K562 (cell line): ENCODE data around the gene MCC. TPM values are rescaled to one million over a fixed set of nuclear protein-coding genes. Genes with fewer than 3 reads are reported as not detected.

ENCODE experiments used
- ATAC-seq: fragments of 200-7000 bp; cut with Tn5 transposase; 3 replicates; pipeline ENCODE4 v1.9.1; 2020; ENCODE audit warnings: moderate library complexity
- BruUV-seq: library from RNA; stranded (reverse); fragments of 400-500 nt; replicated peaks from 2 replicates; lab custom pipeline; 2021; lab: Mats Ljungman, UMichigan
- CTCF ChIA-PET: fragments of 300-600 bp; formaldehyde crosslinking; extraction: SDS; loops from one replicate; lab custom pipeline; 2021; ENCODE audit warnings: low intra/inter-chr PET ratio; lab: Yijun Ruan, JAX
- POLR2A ChIA-PET: fragments of 300-600, 350-650 bp; sonication (Branson Sonifier 250); formaldehyde crosslinking; extraction: SDS; loops from one replicate; lab custom pipeline; 2021; ENCODE audit warnings: antibody characterized with exemption, inconsistent platforms; lab: Yijun Ruan, JAX
- DNase-seq, 4 experiments: peaks; one replicate each; pipeline versions ENCODE4 v3.0.0 to v3.0.0-alpha.2; 2011 to 2018; ENCODE audit warnings: low spot score in 3 of 4, mixed read lengths in 3 of 4; ENCODE audit errors: extremely low read depth in 1 of 4
- FAIRE-seq: peaks from 2 replicates; lab custom pipeline; 2011; peaks lifted over from hg19 to GRCh38; lab: Jason Lieb, UNC
- H2AFZ ChIP-seq: 2 replicates; pipeline ENCODE4 v1.6.0; 2011; ENCODE audit warnings: low read depth, low read length, control low read depth, inconsistent platforms
- H3K27ac ChIP-seq: fragments of 200-600 bp; 3 replicates; pipeline ENCODE4 v1.8.0; 2011; ENCODE audit warnings: low read depth, mild to moderate bottlenecking, control low read depth, inconsistent platforms, low read length, moderate library complexity, mixed read lengths; ENCODE audit errors: extremely low read depth
- H3K27me3 ChIP-seq, 2 experiments: fragments of 300-600 bp in 1 of 2; 2 replicates in 1 of 2; 3 replicates in 1 of 2; pipeline versions ENCODE4 v1.6.0 to v1.8.0; 2011; ENCODE audit warnings: inconsistent platforms in 2 of 2, low read length in 2 of 2, mild to moderate bottlenecking in 1 of 2, mixed read lengths in 1 of 2, moderate library complexity in 1 of 2; ENCODE audit not compliant: control insufficient read depth in 2 of 2, insufficient read depth in 2 of 2
- H3K36me3 ChIP-seq: fragments of 300-600 bp; 3 replicates; pipeline ENCODE4 v1.8.0; 2011; ENCODE audit warnings: mild to moderate bottlenecking, low read length, inconsistent platforms; ENCODE audit not compliant: control insufficient read depth, insufficient read depth
- H3K4me1 ChIP-seq, 2 experiments: fragments of 200-600 bp in 1 of 2; replicated peaks in 1 of 2; 2 replicates in 1 of 2; 3 replicates in 1 of 2; pipeline versions ENCODE4 v1.5.1 to v1.8.0; 2011; ENCODE audit warnings: inconsistent platforms in 2 of 2, low read length in 2 of 2, mild to moderate bottlenecking in 1 of 2, mixed read lengths in 1 of 2, moderate library complexity in 1 of 2; ENCODE audit not compliant: control insufficient read depth in 2 of 2, insufficient read depth in 2 of 2
- H3K4me2 ChIP-seq: 2 replicates; pipeline ENCODE4 v1.6.1; 2011; ENCODE audit warnings: low read length, control low read depth, inconsistent platforms, mixed read lengths; ENCODE audit not compliant: insufficient read depth
- H3K4me3 ChIP-seq: fragments of 200-600 bp; sonication (generic), shearing (Covaris generic); 2 replicates; pipeline ENCODE4 v1.5.1; 2016; ENCODE audit warnings: control low read depth, inconsistent platforms
- H3K79me2 ChIP-seq: fragments of 200-600 bp; 3 replicates; pipeline ENCODE4 v1.8.0; 2011; ENCODE audit warnings: low read length, inconsistent platforms; ENCODE audit not compliant: control insufficient read depth, insufficient read depth
- H3K9ac ChIP-seq, 2 experiments: 2 replicates each; pipeline versions ENCODE4 v1.6.0 to v1.6.1; 2011; ENCODE audit warnings: low read depth in 2 of 2, low read length in 2 of 2, control low read depth in 1 of 2, inconsistent platforms in 1 of 2, mild to moderate bottlenecking in 1 of 2, mixed read lengths in 1 of 2; ENCODE audit not compliant: insufficient read depth in 1 of 2
- H3K9me1 ChIP-seq: one replicate; pipeline ENCODE4 v1.6.0; 2011; ENCODE audit warnings: inconsistent platforms, mild to moderate bottlenecking, low read length, moderate library complexity; ENCODE audit not compliant: control insufficient read depth, insufficient read depth
- H3K9me3 ChIP-seq: replicated peaks from 2 replicates; pipeline ENCODE4 v1.5.1; 2011; ENCODE audit warnings: low read depth, low read length, inconsistent platforms; ENCODE audit not compliant: control insufficient read depth, insufficient read depth
- H4K20me1 ChIP-seq: replicated peaks from 2 replicates; pipeline ENCODE4 v1.6.1; 2011; ENCODE audit warnings: low read length, inconsistent platforms, mixed read lengths; ENCODE audit not compliant: control insufficient read depth, insufficient read depth
- FOXA3 ChIP-seq, 2 experiments: fragments of 450-650 bp in 1 of 2; sonication (generic) in 1 of 2; formaldehyde crosslinking; IDR thresholded peaks in 1 of 2; conservative IDR thresholded peaks in 1 of 2; 2 replicates each; pipeline versions ENCODE4 v1.4.0 to v1.8.0; 2020 to 2022; ENCODE audit warnings: mild to moderate bottlenecking in 2 of 2, missing genetic modification reagents in 1 of 2
- HLTF ChIP-seq: fragments of 450-650 bp; IDR thresholded peaks from 2 replicates; pipeline ENCODE4 v1.6.1; 2016
- KLF16 ChIP-seq: IDR thresholded peaks from 2 replicates; pipeline ENCODE4 v1.6.1; 2016; ENCODE audit warnings: antibody characterized with exemption
- MXI1 ChIP-seq: IDR thresholded peaks from 2 replicates; pipeline ENCODE4 v1.6.1; 2011; ENCODE audit warnings: low read depth, mild to moderate bottlenecking, improper control_type of control experiment, low read length
- NONO ChIP-seq, 2 experiments: fragments of 200-400 bp in 1 of 2; fragments of 450-650 bp in 1 of 2; formaldehyde crosslinking in 1 of 2; IDR thresholded peaks; 2 replicates each; pipeline ENCODE4 v1.6.1; 2017; ENCODE audit warnings: low read depth in 2 of 2, mild to moderate bottlenecking in 2 of 2, moderate library complexity in 2 of 2, low read length in 1 of 2
- NR2C2 ChIP-seq, 2 experiments: fragments of 200-800 bp in 1 of 2; sonication (Bioruptor generic) in 1 of 2; sonication (generic) in 1 of 2; formaldehyde crosslinking in 1 of 2; IDR thresholded peaks; 2 replicates each; pipeline versions ENCODE4 v1.6.1 to v1.8.0; 2016 to 2022; ENCODE audit warnings: mild to moderate bottlenecking in 1 of 2, missing compliant biosample characterization in 1 of 2, missing genetic modification characterization in 1 of 2, missing genetic modification reagents in 1 of 2
- POU5F1 ChIP-seq: fragments of 150-350 bp; IDR thresholded peaks from 2 replicates; pipeline ENCODE4 v1.6.1; 2014; ENCODE audit warnings: borderline replicate concordance, low read length, low read depth, mild to moderate bottlenecking; ENCODE audit not compliant: partially characterized antibody
- PTTG1 ChIP-seq: fragments of 450-650 bp; IDR thresholded peaks from 2 replicates; pipeline ENCODE4 v1.6.1; 2016; ENCODE audit warnings: low read depth, mild to moderate bottlenecking, missing genetic modification characterization, missing compliant biosample characterization
- RFX5 ChIP-seq: IDR thresholded peaks from 2 replicates; pipeline ENCODE4 v1.6.1; 2011; ENCODE audit warnings: low read depth, mild to moderate bottlenecking, improper control_type of control experiment, low read length
- TAF9B ChIP-seq: fragments of 450-650 bp; IDR thresholded peaks from 2 replicates; pipeline ENCODE4 v1.6.1; 2018; ENCODE audit warnings: mild to moderate bottlenecking; ENCODE audit not compliant: partially characterized antibody
- ZNF224 ChIP-seq: sonication (generic); formaldehyde crosslinking; IDR thresholded peaks from 2 replicates; pipeline ENCODE4 v1.8.0; 2022; ENCODE audit warnings: mild to moderate bottlenecking, missing genetic modification reagents
- WGBS: fragments of 100-300 bp; shearing (Covaris generic); methylation state at CpG from one replicate; pipeline ENCODE4 v1.1.6; 2016; ENCODE audit warnings: low coverage, mixed read lengths; ENCODE audit not compliant: insufficient coverage; ENCODE audit errors: missing lambda C conversion rate; 5-methylcytosine and 5-hydroxymethylcytosine counted together
- in situ Hi-C: fragments of 300-500 bp; cut with MboI; formaldehyde crosslinking; loops from 4 replicates; pipeline ENCODE4 v1.15.0; 2018; ENCODE audit warnings: inconsistent platforms, mixed read lengths
- intact Hi-C: fragments of 100-400 bp; cut with micrococcal nuclease; formaldehyde crosslinking; loops from 2 replicates; pipeline ENCODE4 v1.14.2; 2022
- polyA plus RNA-seq, 8 experiments: library from polyadenylated mRNA; depleted of rRNA in 4 of 8; stranded (reverse) in 5 of 8; unstranded in 3 of 8; fragments of >200 nt; fragmentation: Nextera tagmentation in 2 of 8; fragmentation: Illumina TruSeq in 1 of 8; extraction: Ambion mirVana in 2 of 8; extraction: Trizol in 1 of 8; gene quantifications; 2 replicates each; pipeline versions ENCODE4 v1.2.1 to v1.2.3, GENCODE V29; 2011 to 2014; ENCODE audit warnings: inconsistent platforms in 1 of 8, missing spikeins in 1 of 8
- total RNA-seq, 7 experiments: library from RNA; depleted of rRNA in 6 of 7; stranded (reverse); fragments of >200 nt in 6 of 7; fragmentation: Illumina TruSeq in 2 of 7; extraction: Trizol in 2 of 7; gene quantifications; 2 replicates each; pipeline versions ENCODE4 v1.2.1 to v1.2.3, GENCODE V29; 2011 to 2021; ENCODE audit warnings: low replicate concordance in 1 of 7
- TF ChIP-seq, protein P1 (sequence below): fragments of 450-650 bp; IDR thresholded peaks from 2 replicates; pipeline ENCODE4 v1.6.1; 2016
- TF ChIP-seq, protein P2 (sequence below): fragments of 450-650 bp; formaldehyde crosslinking; IDR thresholded peaks from 2 replicates; pipeline ENCODE4 v1.4.0; 2020; ENCODE audit warnings: mild to moderate bottlenecking

The MCC gene
- total and polyA plus RNA-seq, 9 of the 15 experiments (the other 6 are each of a cell fraction or from before 2014, with no cell fraction given), result 0.04 to 0.24 (median 0.06) TPM; not detected in 1

DNA sequence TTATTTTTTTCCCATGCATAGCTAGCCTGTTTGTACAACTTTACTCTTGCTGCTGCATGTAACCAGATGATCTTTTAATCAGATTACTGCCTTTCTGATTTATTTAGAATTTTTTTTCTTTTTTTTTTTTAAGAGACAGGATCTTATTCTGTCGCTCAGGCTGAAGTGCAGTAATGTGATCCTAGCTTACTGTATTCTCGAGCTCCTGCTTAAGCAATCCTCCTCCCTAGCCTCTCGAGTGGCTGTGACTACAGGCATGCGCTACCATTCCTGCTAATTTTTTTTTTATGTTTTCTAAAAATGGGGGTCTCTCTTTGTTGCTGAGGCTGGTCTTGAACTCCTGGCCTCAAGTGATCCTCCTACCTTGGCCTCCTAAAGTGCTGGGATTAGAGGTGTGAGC lies 502.0 kb downstream of the MCC start:
- Histone ChIP-seq H3K9me1 (no peaks in the 10 kb centered on the region), H3K79me2 (peaks cover 96% of the 10 kb centered on the region), H3K4me2 (no peak overlapping the region), H3K9me3 (no peaks in the 10 kb centered on the region), H3K27ac (no peak overlapping the region), H3K4me1 (peaks cover 0 to 1% of the 10 kb centered on the region in 2 experiments; a peak in 2 of 5 replicates), H2AFZ (no peak overlapping the region), H4K20me1 (peaks cover 4% of the 10 kb centered on the region), H3K27me3 (no peaks in the 10 kb centered on the region), H3K4me3 (no peak overlapping the region), H3K9ac (no peak overlapping the region), H3K36me3 (peaks cover 78% of the 10 kb centered on the region)
- intact Hi-C loops (no loop called here), in situ Hi-C loops (no loop called here)
- ChIA-PET POLR2A (interaction anchor here (0.6 to 2.3 kb wide), 2 partner anchors 9 to 10 kb away, joined by 4 to 15 read pairs; partner anchors contain the start of gene DCP2), CTCF (no interaction called here)
- no TSS peak for BruUV-seq
- DNase-seq (no peak), FAIRE-seq (no peak), ATAC-seq (no peak)
- 96% methylated on average over 4 of the region's 4 CpGs for WGBS
- TF ChIP-seq KLF16 (no peak), NONO (IDR thresholded peaks at IDR 0.05; ENCODE audit: low read depth in 2 of 2, low read length in 1 of 2) (no peak), PTTG1 (no peak), TAF9B (no peak), RFX5 (no peak), ZNF224 (CRISPR knock-in tag) (no peak), NR2C2 (CRISPR knock-in tag; IDR thresholded peaks at IDR 0.05) (no peak), NR2C2 (tag; IDR thresholded peaks at IDR 0.05) (no peak), FOXA3 (CRISPR knock-in tag; conservative IDR thresholded peaks at IDR 0.05 in 1 of 2, IDR thresholded peaks at IDR 0.05 in 1 of 2) (no peak), POU5F1 (no peak), MXI1 (no peak), HLTF (no peak)
- TF ChIP-seq, protein P1, sequence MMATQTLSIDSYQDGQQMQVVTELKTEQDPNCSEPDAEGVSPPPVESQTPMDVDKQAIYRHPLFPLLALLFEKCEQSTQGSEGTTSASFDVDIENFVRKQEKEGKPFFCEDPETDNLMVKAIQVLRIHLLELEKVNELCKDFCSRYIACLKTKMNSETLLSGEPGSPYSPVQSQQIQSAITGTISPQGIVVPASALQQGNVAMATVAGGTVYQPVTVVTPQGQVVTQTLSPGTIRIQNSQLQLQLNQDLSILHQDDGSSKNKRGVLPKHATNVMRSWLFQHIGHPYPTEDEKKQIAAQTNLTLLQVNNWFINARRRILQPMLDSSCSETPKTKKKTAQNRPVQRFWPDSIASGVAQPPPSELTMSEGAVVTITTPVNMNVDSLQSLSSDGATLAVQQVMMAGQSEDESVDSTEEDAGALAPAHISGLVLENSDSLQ, result no peak
- TF ChIP-seq, protein P2, sequence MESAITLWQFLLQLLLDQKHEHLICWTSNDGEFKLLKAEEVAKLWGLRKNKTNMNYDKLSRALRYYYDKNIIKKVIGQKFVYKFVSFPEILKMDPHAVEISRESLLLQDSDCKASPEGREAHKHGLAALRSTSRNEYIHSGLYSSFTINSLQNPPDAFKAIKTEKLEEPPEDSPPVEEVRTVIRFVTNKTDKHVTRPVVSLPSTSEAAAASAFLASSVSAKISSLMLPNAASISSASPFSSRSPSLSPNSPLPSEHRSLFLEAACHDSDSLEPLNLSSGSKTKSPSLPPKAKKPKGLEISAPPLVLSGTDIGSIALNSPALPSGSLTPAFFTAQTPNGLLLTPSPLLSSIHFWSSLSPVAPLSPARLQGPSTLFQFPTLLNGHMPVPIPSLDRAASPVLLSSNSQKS (CRISPR knock-in tag), result no peak
